Measurements from ENCODE around the gene UNC93B1.
"Not testable (repeated sequence)": the region's sequence is repeated elsewhere in the genome, so short reads cannot be mapped to it uniquely, and the experiment has no call there.

UNC93B1 gene

DNA sequence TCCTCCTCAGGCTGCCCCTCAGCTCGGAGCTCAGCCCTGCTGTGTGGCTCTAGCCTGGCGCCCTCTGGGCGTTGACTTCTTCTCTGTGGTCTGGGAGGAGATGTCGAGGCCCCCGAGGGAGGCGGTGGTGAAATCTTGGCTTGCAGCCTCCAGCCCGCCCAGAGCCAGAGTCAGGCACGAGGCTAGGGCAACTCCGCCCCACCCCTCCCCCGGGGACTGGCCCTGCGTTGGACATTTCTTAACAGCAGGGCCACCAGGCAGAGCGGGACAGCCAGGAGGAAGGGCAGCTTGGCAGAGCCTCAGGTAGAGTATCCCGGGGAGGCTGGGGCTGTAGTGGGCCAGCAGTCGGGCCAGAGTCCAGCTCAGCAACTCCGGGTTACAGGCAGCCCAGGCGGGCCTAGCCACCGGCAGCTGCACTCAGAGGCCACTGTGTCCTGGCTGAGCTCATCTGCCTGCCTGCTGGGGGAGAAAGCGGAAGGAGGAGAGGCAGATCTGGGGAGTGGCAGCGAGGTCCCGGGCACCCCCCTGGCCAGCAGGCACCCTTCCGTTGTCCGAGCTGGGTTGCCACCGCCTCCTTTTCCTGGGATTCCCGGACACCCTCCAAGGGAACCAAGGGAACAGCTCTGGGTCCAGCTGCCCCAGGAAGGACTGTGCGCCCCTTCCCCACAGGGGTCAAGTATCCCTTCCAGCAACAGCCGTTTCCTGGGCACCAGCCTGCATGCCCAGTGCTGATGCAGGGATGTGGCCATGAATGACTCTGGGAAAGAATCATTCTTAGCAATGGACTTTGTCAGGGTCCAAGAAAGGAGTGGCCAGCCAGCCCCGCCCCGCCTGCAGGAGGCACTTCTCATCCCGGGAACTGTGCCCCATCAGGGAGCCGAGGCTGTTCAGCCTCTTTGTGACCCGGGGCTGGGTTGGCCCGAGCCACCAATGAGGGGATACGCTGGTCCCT is 6.5 kb upstream of the UNC93B1 start, which contains the start of gene ALDH3B1:
ALDH3B1 (plus strand) TSS at position 238 of the 952 bp plus-strand sequence. CDS start 4,971 bp downstream, outside the sequence.
- peak; percentile 55 for DNase-seq (ENCODE audit: low spot score)

DNA sequence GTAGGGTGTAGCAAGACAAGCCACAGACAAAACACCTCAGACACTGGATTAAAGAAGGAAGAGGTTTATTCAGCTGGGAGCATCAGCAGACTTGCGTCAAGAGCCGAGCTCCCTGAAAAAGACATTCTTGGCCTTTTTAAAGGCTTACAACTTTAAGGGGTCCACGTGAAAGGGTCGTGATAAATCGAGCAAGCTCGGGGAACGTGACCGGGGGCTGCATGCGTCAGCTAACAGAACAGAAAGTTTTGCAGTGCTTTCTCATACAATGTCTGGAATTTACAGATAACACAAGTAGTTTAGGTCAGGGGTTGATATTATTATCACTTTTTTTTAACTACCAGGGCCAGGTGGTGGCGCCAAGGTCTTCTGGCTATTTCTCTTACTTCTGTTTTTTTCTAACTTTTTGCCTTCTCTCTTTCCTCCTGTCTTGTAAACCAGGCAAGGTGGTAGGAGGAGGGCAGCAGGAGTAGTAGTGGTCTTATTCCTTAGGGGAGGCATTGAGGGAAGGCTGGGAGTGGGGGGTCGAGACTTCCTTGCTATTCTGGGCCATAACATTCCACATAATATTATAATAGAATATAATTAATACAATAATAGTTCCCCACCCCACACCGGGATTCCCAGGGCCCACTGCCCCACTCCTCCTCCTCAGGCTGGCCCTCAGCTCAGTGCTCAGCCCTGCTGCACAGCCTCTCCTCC is 5.6 kb upstream of the UNC93B1 start:
- no peak for DNase-seq (ENCODE audit: low spot score)

DNA sequence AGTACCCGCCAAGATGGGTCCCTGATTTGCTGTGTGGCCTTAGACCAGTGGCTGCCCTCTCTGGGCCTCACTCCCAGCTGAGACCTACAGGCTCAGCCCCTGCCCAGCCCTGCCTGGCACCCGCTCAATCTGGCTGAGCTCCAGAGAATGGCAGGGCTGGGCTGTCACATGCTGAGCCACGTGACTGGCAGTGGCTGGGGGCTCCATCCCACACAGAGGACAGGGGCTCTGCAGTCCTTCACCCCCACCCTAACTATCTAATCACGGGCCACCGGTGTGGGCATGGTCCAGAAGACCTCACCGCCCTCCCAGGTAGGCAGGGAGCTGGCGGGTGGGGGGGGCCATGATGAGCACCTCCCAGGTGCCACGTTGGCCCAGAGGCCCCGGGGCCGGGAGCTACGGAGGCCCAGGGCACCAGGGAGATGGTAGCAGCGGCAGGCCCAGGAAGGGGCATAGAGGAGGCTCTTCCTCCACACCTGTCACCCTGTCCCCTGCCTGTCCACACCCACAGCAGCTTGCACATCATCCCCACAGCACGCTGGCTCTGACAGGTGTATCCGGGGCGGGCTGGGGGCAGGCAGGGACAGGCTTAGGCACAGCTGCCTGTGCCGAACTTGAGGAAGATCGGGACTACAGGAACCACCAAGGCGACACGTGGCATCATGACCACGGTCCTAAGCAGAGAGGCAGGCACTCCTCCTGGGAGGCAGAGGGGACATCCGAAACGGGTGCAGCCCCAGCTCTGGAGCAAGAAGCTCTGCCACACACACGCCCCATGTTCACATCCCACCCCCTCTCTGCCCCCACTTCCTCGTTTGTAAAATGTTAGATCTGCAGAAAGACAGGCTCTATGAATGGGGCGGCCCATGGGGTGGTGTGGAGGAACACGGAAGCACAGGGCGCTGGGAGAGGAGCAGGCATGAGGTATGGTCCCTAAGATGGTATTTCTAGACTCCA is 4.8 kb upstream of the UNC93B1 start:
- DNase-seq (ENCODE audit: low spot score), result no peak

DNA sequence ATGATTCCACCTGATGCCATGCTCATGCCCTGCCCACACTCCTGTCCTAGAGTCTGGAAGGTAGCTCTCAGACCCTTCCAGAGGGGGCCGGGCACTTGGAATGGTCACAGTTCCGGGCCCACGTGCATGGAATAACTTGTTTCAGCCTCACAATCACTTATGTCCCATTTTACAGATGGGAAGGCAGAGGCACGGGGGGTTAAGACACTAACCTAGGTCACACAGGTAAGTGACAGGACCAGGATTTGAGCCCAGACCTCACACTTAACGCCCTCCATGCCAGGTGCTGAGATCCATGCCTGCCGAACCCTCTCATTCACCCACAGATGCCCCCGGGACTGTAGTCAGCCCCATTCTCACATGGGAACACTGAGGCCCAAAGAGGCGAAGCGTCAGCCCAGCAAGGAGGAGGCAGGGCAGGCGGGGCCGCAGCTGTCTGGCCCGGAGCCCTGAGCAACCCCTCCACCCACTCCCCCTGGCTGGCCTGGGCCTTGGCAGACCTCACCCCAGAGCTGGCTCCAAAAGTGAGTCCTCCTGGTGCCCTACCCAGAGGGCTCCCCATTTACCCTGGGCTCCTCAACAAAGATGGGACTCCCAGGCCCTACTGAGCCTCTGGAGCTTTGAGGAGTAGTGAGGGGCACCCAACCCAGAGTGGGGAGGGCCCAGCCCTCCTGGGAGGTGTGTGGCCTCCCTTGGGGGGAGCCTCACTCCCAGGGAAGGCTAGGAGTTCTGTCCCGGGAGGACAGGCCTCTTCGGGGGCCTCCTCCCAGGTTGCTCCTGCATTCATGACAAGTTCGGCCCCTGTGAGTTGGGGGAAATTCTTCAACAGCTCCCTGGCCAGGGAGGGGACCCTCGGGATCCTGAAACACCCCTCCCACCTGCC is 3.8 kb upstream of the UNC93B1 start:
- no peak for DNase-seq (ENCODE audit: low spot score)

DNA sequence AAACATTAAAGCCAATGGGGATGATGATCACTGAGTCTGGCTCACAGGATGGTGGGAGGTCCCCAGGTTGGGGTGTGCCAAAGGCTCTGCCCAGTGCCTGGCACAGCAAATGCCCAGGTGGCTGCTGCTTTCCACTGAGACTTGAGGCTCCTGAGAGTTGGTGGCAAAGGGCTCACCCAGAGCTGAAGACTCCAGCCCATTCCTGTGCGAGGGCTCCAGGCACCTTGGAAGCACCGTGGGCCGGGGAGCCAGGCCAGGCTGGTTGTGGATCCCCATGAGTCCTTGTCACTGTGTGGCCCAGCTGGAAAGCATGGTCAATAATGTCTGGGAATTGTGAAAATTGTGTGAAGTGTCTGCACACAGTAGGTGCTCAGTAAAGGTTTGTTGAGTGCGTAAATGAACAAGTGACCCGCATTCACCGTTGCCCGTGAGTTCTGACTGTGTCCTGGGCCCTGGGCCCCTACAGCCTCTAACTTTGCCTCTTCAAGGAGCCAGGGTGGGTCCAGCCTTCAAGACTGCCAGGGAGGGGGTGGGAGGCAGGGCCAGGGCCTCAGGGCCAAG is 2.8 kb upstream of the UNC93B1 start:
- no peak for DNase-seq (ENCODE audit: low spot score)

DNA sequence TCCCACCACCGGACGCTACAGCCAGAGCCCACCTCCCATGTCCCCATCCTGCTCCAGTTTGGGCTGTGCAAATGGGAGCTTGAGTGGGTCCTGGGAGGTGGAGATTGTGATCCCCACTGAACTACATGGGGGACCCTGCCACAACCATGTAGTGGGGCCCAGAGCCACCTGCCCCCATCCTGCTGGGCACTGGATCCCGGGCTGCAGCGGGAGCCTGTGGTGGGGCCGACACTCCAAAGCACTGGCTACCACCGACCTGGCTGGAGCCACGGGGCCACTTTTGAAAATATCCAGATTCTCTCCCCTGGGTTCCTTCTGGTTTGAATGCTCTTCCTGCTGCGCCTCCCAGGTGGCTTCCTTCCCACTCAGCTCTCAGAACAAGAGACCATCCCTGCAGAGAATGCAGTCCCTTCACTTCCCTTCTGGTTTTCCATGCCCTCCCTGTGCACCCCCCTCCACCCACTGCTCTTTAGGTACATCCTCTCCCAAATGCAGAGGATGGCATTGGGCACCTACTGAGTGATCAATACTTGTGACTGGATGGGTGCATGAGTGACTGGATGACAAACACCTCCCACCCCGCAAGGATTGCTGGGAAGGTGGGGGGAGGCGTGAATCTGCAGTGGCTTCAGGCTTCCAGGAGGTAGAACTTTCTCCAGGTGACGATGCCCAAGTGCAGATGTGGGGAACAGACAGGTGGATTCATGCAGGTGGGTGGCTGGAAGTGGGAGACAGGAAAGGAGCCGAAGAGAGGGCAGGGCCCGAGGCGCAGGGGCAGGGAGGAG is 846 bp upstream of the UNC93B1 start:
- no peak for DNase-seq (ENCODE audit: low spot score)

DNA sequence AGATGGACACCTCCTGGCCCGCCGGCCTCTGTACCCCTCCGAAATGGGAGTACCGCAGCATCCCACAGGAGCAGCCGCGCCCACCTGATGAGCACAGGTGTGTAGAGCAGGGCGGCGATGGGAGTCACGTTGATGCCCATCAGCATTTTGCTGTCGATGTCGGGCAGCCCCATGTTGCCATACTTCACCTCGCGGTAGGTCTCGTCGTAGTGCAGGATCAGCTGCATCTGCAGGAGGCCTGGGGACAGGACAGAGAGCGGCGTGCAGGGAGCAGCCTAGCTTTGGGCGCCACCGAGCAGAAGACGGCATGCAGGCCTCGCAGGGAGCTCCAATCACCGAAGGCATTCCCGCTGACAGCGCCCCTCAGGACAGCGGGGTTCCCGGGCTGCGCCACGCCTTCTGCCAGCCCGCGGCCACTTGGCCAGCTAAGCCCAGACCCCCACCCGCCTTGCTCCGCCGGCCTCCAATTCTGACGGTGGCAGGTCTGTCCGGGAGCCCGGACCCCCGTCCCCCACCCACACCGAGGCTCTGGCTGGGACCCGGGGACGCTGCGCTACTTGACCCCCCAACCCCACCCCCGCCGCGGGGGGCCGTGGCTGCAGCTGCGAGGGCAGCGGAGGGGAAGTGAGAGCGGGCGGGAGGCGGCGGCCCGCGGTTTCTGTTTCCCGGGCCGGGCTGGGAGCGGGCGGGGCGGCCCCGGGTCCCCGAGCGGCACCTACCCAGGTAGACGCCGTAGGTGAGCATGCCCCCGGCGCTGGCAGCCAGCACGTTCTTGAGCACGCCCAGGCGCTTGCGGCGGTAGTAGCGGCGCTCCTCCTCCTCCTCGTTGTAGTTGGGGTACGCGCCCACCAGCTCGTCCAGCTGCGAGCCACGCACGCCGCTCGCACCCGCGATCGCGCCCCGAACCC is 705 bp downstream of the UNC93B1 start:
- no peak for DNase-seq (ENCODE audit: low spot score)

DNA sequence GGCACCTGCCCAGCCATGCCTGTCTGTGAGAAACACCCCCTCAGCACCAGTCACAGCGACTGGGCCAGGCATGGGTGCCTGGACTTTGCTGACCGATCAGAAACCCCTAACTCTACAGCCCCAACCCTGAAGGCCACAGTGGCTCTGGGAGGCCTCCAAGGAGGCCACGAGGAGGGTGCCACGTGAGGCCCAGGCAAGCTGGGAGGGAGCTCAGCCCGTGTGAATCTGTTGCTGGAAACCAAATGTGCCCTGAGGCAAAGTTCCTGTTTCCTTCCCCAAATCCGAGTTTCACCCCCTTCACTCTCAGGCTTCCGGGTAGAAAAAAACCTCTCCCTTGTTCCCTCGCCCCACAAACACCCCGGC is 1.3 kb downstream of the UNC93B1 start:
- no peak for DNase-seq (ENCODE audit: low spot score)

DNA sequence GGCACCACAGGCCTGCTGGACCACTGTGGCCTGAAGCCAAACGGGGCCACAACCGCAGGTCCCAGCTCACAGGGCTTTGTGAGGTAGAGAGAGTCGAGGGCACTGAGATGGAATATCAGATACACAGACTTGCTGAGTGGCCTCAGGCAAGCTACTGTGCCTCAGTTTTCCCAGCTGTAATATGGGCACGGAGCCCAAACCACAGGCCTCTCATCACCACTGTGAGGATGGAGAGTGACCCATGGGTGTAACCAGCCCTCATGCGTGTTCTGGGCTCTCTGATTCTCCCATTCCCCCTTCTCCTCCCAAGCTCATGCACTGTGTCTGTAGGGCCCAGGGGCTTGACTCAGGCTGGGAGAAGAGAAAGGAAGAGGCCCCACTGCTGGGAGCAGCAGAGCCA is 4.2 kb downstream of the UNC93B1 start:
- DNase-seq (ENCODE audit: low spot score), result peak; percentile 3

DNA sequence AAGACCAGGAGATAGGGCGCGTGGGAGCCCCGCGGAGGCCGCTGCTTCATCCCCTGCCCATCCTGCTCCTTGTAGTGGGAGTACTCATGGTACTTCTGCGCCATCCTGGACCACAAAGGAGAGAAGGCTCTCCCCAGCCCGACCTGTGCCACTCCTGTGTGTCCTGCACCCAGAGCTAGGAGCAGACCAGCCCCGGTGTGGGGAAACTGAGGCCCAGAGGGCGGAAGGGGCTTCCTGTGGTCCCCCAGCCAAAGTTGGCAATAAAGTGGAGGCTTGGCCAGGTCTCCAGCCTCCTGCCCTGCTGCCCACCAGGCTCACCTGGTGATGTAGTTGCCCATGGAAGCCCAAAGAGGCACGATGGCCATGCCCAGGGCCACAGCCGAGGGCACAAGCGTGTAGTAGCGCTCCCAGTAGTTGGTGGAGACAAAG is 4.7 kb downstream of the UNC93B1 start:
- DNase-seq (ENCODE audit: low spot score), result peak; percentile 0

DNA sequence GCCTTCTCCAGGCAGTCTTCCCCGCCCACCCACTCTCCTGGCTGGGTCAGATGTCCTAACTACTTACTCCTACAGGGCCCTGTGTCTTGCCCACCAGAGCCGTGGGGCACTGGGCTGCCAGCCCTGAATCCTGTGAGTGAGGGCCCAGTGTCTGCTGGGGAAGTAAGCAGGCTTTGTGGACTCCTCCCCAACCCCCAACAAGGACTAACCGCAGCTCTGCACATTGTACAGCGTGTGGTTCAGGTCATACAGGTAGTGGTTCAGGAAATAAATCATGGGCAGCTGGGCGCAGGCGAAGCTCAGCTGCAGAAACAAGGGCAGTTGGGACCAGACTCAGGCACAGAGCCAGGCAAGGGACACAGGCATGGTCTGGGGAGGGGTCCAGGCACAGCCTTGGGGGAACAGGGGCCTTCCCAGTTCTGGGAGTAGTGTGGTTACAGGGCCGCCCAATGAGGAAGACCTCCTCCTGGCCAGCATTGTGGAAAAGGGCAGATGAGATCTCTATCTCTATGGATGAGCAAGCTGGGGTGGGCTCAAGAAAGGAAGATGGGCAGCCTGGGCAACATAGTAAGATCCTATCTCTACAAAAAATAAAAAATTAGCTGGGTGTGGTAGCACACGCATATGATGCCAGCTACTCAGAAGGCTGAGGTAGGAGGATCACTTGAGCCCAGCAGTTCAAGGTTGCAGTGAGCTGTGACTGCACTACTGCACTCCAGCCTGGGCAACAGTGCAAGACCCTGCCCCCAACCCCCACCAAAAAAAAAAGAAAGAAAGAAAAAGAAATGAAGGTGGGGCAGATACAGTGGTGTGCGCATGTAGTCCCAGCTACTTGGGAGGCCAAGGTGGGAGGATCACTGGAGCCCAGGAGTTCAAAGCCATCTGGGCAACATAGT is 5.5 kb downstream of the UNC93B1 start:
- no peak for DNase-seq (ENCODE audit: low spot score)

DNA sequence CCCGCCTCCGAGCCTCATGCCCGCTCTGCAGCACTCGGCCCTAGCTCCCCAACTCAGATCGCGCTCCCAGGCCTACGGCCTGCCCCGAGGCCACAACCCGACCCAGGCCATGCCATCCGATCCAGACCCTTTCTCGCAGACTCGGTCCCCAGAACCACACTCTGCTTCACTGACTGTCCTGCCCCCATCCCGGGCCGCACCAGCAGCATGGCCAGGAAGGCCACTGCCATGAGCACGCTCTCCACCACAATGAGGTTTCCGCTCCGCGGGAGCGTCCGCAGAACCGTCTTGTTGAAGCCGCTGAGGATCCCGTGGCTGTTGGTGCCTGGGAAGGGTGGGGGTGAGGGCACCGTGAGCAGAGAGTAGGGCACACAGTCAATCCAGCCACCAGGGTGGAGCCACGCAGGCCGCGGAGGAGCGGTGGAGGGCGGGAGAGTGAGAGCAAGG is 6.4 kb downstream of the UNC93B1 start:
- no peak for DNase-seq (ENCODE audit: low spot score)

DNA sequence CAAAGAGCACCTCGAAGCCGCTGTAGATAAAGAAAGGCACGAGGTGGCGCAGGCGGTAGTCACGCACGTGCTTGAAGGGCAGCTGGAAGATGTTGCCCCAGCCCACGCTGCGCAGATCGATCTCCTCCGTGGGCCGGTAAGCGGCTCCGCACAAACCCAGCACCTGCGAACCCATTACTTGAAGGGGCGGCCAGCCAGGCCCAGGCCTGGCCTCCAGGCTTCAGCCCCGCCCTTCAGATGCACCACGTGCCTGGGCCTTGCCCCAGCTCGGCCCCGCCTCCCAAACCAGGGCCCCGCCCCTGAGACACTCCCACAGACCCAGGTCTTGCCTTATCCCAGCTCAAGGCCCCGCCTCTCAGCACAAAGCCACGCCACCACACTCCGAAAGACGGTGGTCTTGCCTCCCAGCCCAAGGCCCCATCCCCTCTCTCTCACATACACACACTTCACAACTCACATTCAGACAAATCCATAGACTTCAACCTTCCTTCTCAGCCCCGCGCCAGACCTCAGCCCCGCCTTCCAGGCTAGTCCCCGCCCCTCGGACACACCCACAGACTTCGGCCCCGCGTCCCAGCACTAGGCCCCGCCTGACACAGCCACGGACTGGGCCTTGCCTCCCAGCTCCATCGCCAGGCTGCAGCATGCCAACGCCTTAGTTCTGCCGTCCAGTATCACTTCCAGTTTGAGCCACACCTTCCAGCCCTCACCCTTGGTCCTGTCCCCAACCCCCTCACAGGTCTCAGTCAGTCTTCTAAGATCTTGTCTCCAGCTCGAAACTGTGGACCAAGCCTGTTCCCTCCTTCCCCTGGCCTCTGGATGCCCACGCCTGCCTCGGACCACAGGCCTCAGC is 7.0 kb downstream of the UNC93B1 start:
- peak; percentile 38 for DNase-seq (ENCODE audit: low spot score)

DNA sequence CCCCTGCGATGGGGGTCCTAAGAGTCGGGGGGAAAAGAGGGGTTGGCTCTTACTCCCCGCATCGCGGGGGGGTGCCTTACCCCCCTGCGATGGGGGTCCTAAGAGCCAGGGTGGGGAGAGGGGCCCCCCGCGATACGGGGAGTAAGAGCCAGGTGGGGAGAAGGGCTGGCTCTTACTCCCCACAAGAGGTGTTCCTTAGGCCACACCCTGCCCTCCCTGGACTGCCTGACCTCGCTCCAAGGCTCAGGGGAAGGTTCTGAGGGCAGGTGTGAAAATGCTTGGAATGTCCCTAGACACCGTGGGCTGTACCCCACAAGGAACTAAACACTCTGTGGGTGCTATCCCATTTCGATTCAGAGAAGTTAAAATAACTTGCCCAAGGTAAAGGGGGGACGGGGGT is 7.8 kb downstream of the UNC93B1 start:
- no peak for DNase-seq (ENCODE audit: low spot score)

DNA sequence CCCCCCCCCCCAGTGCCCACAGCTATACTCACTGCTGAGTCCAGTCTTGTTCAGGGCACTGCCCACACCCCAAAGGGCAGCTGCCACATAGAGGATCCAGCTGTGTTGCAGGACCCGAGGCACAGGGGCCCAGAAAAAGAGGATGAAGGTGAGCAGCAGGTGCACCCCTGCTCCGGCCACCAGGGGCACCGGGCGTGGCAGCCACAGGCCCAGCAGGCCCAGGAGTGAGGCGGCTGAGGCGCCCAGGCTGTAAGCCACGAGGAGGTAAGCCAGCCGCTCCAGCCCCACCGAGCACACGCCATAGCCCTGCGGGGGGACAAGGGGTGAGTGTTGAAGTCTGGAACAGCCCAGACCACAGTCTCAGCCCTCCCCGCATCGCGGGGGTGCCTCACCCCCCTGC is 8.3 kb downstream of the UNC93B1 start:
- DNase-seq (ENCODE audit: low spot score), result not testable (repeated sequence)

DNA sequence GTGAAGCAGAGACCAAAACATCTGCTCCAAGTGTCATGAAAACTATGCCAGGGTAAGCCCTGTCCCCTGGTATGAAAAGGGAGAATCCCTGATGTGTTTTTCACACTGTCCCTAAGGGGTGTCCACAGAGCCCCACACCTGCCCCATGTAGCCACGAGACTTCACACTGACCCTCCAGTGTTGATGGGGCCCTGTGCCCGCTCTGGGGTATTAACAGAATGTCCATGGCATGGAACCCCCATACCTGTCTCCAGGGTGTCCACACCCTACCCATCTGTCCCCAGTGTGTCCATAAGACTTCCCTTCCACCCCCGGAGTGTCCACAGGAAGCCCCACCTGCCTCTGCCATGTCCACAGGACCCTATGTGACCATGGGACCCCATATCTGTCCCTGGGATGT is 8.8 kb downstream of the UNC93B1 start:
- DNase-seq (ENCODE audit: low spot score), result not testable (repeated sequence)

All from SK-N-DZ (cell line).